ENCODE measurements around the gene SORL1-AS1.

Gene SORL1-AS1

GRCh38 chr11:121448431-121448941, 4.3 kb downstream of the SORL1-AS1 start (continued):
- TF ChIP-seq PRDM15 (CRISPR knock-in tag; IDR thresholded peaks at IDR 0.05) (no peak), FOXK1 (CRISPR knock-in tag; IDR thresholded peaks at IDR 0.05) (no peak), ZNF425 (CRISPR knock-in tag; conservative IDR thresholded peaks at IDR 0.05) (no peak), IRF1 (CRISPR knock-in tag; IDR thresholded peaks at IDR 0.05) (no peak), SP1 (CRISPR knock-in tag; conservative IDR thresholded peaks at IDR 0.05) (no peak), ZBTB21 (CRISPR knock-in tag; IDR thresholded peaks at IDR 0.05; ENCODE audit: borderline replicate concordance) (no peak), USF1 (CRISPR knock-in tag; IDR thresholded peaks at IDR 0.05) (no peak)

- Mint-ChIP-seq H3K9me3 (peaks cover 4% of the 10 kb centered on the region), H3K36me3 (peaks cover 3% of the 10 kb centered on the region; the same call in 1 of the 2 replicates), H3K27ac (no peak overlapping the region), H3K4me1 (peaks cover 72% of the 10 kb centered on the region), H3K27me3 (ENCODE audit: low read depth) (peaks cover 15% of the 10 kb centered on the region), H3K4me3 (no peak overlapping the region)
- ChIA-PET POLR2A (no interaction called here), CTCF (interaction anchor here (1.2 kb wide), 1 partner anchor 15 kb away, joined by 5 read pairs; no protein-coding TSS in a partner anchor)
- no peak for TF ChIP-seq GRHL2 (CRISPR knock-in tag; IDR thresholded peaks at IDR 0.05; ENCODE audit: insufficient replicate concordance, severe bottlenecking)
- TF ChIP-seq TCF7 (CRISPR knock-in tag; IDR thresholded peaks at IDR 0.05; ENCODE audit: low read depth): no peak
- TF ChIP-seq ZNF219 (CRISPR knock-in tag; IDR thresholded peaks at IDR 0.05; ENCODE audit: borderline replicate concordance): no peak
- TF ChIP-seq ZNF263 (CRISPR knock-in tag; IDR thresholded peaks at IDR 0.05; ENCODE audit: low read depth): no peak
- TF ChIP-seq E2F4 (CRISPR knock-in tag; IDR thresholded peaks at IDR 0.05; ENCODE audit: borderline replicate concordance, low read depth): no peak
- TF ChIP-seq ZNF416 (CRISPR knock-in tag; IDR thresholded peaks at IDR 0.05): no peak
- no peak for TF ChIP-seq FOXP1 (CRISPR knock-in tag; IDR thresholded peaks at IDR 0.05; ENCODE audit: borderline replicate concordance)
- no peak for TF ChIP-seq AFF4 (CRISPR knock-in tag; IDR thresholded peaks at IDR 0.05; ENCODE audit: borderline replicate concordance)
- TF ChIP-seq ELF4 (CRISPR knock-in tag; IDR thresholded peaks at IDR 0.05; ENCODE audit: low read depth): no peak
- no peak for TF ChIP-seq EMX1 (CRISPR knock-in tag; IDR thresholded peaks at IDR 0.05)
- no peak for TF ChIP-seq ZBTB43 (CRISPR knock-in tag; IDR thresholded peaks at IDR 0.05)
- TF ChIP-seq MXD4 (CRISPR knock-in tag; IDR thresholded peaks at IDR 0.05; ENCODE audit: borderline replicate concordance): no peak
- DNase-seq (ENCODE audit: low spot score) (no peak), ATAC-seq (no peak)
Observed at GRCh38 chr11:121448011-121448410, 4.8 kb downstream of the SORL1-AS1 start.

Data from WTC11 (cell line).